ENCODE results near the gene FGD3. TPM values are rescaled to one million over a fixed set of nuclear protein-coding genes. Genes with fewer than 3 reads are reported as not detected.

The FGD3 gene
- total and polyA plus RNA-seq, 10 donors, result 30.7 to 99.1 (median 68.7) TPM

DNA sequence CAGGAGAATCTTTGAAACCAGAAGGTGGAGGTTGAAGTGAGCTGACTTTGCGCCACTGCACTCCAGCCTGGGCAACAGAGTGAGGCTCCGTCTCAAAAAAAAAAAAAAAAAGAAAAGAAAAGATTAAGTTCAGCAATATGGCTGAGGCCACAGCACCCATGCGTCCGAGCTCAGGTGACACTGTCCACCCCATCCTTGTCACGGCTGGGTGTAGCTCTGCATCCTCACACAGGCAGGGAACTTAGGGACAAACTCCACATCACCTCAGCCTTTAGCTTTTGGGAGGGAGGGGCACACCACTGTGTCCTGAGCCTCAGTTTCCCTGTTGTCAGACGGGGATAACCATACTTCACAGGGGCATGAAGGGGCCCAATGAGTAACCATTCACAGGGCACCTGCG is 15.5 kb downstream of the FGD3 start:
- WGBS, 5 donors, result 92 to 97% (median 94%) methylated on average over 7 of the region's 7 CpGs
- H3K27ac ChIP-seq, result peak overlapping the region in 7 of 8 donors; percentile 53 to 99 (median 97)
- H3K4me3 ChIP-seq, result peak overlapping the region in 1 of 8 donors; percentile 83
- peaks cover 9 to 66% (median 44%) of the 10 kb centered on the region in 6 donors for H3K4me1 ChIP-seq
- H3K9me3 ChIP-seq, result peaks cover 0 to 8% (median 6%) of the 10 kb centered on the region in 8 donors
- intact Hi-C loops (cut with DNase I; ENCODE audit: low total_unique reads), result no loop called here
- DNase-seq, result peak; percentile 72
- no peaks in the 10 kb centered on the region for H3K27me3 ChIP-seq (replicated peaks in 1 of 7)
- H3K36me3 ChIP-seq, result peaks cover 0 to 13% (median 0%) of the 10 kb centered on the region in 6 donors
- TF ChIP-seq POLR2AphosphoS5 (IDR thresholded peaks at IDR 0.05), result no peak

DNA sequence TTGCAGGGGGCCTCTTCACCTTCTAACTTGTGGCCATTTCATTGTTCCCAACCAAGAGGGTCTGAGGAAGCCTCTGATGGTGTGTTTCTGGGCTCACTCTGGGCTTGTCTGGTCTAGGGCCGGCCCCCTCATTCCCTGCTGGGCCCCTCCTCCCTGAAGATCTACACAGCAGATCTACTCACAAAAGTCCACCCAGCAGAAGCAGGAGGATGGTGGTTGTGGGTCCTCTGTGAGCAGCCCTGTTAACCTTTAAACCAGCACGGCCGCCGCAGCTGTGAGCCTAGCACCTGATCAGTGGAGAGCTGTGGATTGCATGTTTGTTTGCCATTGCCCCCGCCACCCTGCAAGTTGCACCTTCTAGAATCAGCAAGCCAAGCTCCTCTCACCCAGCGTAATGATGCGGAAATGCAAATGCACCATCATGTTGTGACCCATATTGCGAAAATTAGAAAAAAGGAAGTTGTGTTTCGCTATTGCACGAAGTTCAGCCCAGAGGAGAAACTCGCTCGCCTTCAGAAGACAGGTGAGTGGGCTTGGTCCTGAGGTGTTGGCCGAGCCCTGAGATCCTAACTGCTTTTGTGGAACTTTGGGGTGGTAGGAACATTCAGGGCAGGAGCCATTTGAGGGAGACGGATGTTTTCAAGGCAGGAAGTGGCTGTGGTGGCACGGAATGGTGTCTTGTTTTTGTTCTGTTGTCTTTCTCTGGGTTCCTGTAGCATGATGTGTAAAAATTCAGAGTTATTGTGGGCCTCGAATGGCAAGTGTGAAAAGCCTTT is 16.7 kb downstream of the FGD3 start:
- Histone ChIP-seq H3K4me1 (peaks cover 13 to 78% (median 56%) of the 10 kb centered on the region in 6 donors), H3K36me3 (peaks cover 0 to 16% (median 0%) of the 10 kb centered on the region in 6 donors), H3K27me3 (replicated peaks in 1 of 7) (no peaks in the 10 kb centered on the region), H3K4me3 (peak overlapping the region; percentile 50 to 83 (median 63)), H3K27ac (peak overlapping the region; percentile 81 to 99 (median 96)), H3K9me3 (peaks cover 0 to 8% (median 6%) of the 10 kb centered on the region in 8 donors)
- peak; percentile 94 for DNase-seq
- TF ChIP-seq, protein P1, sequence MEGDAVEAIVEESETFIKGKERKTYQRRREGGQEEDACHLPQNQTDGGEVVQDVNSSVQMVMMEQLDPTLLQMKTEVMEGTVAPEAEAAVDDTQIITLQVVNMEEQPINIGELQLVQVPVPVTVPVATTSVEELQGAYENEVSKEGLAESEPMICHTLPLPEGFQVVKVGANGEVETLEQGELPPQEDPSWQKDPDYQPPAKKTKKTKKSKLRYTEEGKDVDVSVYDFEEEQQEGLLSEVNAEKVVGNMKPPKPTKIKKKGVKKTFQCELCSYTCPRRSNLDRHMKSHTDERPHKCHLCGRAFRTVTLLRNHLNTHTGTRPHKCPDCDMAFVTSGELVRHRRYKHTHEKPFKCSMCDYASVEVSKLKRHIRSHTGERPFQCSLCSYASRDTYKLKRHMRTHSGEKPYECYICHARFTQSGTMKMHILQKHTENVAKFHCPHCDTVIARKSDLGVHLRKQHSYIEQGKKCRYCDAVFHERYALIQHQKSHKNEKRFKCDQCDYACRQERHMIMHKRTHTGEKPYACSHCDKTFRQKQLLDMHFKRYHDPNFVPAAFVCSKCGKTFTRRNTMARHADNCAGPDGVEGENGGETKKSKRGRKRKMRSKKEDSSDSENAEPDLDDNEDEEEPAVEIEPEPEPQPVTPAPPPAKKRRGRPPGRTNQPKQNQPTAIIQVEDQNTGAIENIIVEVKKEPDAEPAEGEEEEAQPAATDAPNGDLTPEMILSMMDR (IDR thresholded peaks at IDR 0.05 in 8 of 11, conservative IDR thresholded peaks at IDR 0.05 in 3 of 11), result no peak
- TF ChIP-seq POLR2A (IDR thresholded peaks at IDR 0.05), result peak in 2 of 3 donors; percentile 67 to 73
- TF ChIP-seq POLR2AphosphoS5 (IDR thresholded peaks at IDR 0.05), result peak in 2 of 3 donors; percentile 79 to 90
- intact Hi-C loops (cut with DNase I; ENCODE audit: low total_unique reads), result no loop called here
- 22 to 49% (median 24%) methylated on average over 16 of the region's 16 CpGs for WGBS, 5 donors

DNA sequence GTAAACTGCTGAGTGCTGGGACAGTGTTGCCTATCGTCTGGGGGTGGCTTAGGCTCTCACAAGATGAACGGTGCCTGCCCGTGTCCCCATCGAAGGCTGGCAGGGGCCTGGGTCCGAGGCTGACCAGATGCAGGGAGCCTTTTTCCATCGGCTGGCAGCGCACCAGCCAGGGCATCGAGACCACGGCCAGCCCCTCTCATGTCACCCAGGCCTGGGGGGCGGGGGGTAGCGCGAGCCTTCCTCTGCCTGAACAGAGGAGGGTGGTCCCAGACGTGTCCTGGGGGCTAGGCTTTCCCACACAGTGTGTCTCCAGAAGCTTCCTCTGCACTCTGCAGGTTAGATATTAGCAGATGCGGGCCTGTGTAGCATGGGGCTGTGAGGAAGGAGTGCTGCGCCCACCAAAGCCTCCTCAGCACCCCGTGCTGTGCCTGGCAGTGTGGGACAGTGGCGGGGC is 17.3 kb downstream of the FGD3 start:
- H3K9me3 ChIP-seq, result peaks cover 0 to 8% (median 6%) of the 10 kb centered on the region in 8 donors
- peak; percentile 89 for DNase-seq
- intact Hi-C loops (cut with DNase I; ENCODE audit: low total_unique reads), result no loop called here
- 22 to 41% (median 33%) methylated on average over 7 to 17 of the region's 17 CpGs for WGBS, 5 donors
- peaks cover 15 to 84% (median 62%) of the 10 kb centered on the region in 6 donors for H3K4me1 ChIP-seq
- H3K27me3 ChIP-seq (replicated peaks in 1 of 7), result no peaks in the 10 kb centered on the region
- no peak for TF ChIP-seq POLR2AphosphoS5 (IDR thresholded peaks at IDR 0.05)
- TF ChIP-seq POLR2A (IDR thresholded peaks at IDR 0.05), result no peak
- TF ChIP-seq, protein P1 (IDR thresholded peaks at IDR 0.05 in 8 of 11, conservative IDR thresholded peaks at IDR 0.05 in 3 of 11), result no peak
- peak overlapping the region; percentile 50 to 83 (median 63) for H3K4me3 ChIP-seq
- peaks cover 0 to 20% (median 0%) of the 10 kb centered on the region in 6 donors for H3K36me3 ChIP-seq
- H3K27ac ChIP-seq, result peak overlapping the region; percentile 81 to 99 (median 96)

DNA sequence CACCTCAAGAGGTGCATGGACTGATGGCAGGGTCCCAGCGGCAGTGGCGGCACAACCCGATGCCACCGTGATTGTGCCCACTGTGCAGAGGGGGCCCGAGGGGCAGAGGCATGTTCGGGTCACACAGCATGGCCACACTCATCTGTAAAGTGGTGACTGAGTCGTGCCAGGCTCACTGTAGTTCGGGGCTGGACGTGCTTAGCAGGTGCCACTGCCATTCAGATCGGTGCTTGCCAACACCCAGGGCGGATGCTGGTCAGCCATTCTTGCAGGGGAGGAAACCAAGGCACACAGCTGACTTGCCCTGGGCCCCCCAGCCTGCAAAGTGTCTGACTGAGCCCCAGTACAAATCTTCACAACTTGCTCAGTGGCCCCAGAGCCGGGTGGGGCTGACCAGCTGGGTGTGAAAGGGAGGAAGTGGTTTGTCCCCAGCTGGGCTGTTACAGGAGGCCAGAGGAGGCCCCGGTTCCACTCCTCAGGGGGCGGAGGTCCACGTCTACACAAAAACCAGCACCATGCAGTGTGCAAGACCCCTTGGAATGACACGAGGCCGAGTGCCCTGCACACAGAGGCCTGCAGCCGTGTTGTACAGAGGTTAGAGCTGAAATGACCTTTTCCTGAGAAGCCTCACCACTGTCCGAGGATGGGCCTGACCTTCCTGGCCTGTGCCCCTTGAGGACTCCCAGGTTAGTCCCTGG is 17.9 kb downstream of the FGD3 start:
- Histone ChIP-seq H3K27ac (peak overlapping the region; percentile 81 to 99 (median 96)), H3K27me3 (replicated peaks in 1 of 7) (no peaks in the 10 kb centered on the region), H3K4me3 (peak overlapping the region; percentile 50 to 83 (median 63)), H3K9me3 (peaks cover 0 to 8% (median 6%) of the 10 kb centered on the region in 8 donors), H3K4me1 (peaks cover 21 to 89% (median 67%) of the 10 kb centered on the region in 6 donors), H3K36me3 (peaks cover 0 to 26% (median 0%) of the 10 kb centered on the region in 6 donors)
- 15 to 29% (median 24%) methylated on average over 11 to 19 of the region's 19 CpGs for WGBS, 5 donors
- no peak for TF ChIP-seq POLR2A (IDR thresholded peaks at IDR 0.05)
- peak; percentile 74 to 79 (median 75) for TF ChIP-seq POLR2AphosphoS5 (IDR thresholded peaks at IDR 0.05)
- DNase-seq, result peak; percentile 94
- intact Hi-C loops (cut with DNase I; ENCODE audit: low total_unique reads), result no loop called here

Data from spleen (tissue), 11 donors.